HEK293 (cell line): Measurements from ENCODE around the gene ZFP57.

ENCODE experiments used
- CTCF ChIA-PET: fragments of 350-600 bp; formaldehyde crosslinking; extraction: SDS; loops from one replicate; lab custom pipeline; 2021; ENCODE audit warnings: antibody characterized with exemption; lab: Yijun Ruan, JAX
- POLR2A ChIA-PET: fragments of 300-600 bp; formaldehyde crosslinking; extraction: SDS; loops from one replicate; lab custom pipeline; 2020; ENCODE audit warnings: antibody characterized with exemption, inconsistent platforms; lab: Yijun Ruan, JAX
- H3K27ac ChIP-seq: fragments of 200-500 bp; sonication (Bioruptor generic); 2 replicates; pipeline ENCODE4 v1.5.1; 2014; ENCODE audit warnings: low read depth, low read length, control low read depth, inconsistent platforms; ENCODE audit errors: extremely low read depth
- H3K36me3 ChIP-seq, 2 experiments: fragments of 200-500 bp in 1 of 2; sonication (Bioruptor generic) in 1 of 2; 1 replicate in 1 of 2; 2 replicates in 1 of 2; pipeline ENCODE4 v1.5.1; 2014 to 2017; ENCODE audit warnings: inconsistent platforms in 2 of 2, low read length in 2 of 2; ENCODE audit not compliant: control insufficient read depth in 2 of 2, insufficient read depth in 1 of 2
- H3K4me1 ChIP-seq: fragments of 200-500 bp; sonication (Bioruptor generic); 2 replicates; pipeline ENCODE4 v1.5.1; 2014; ENCODE audit warnings: mild to moderate bottlenecking, low read length, inconsistent platforms; ENCODE audit not compliant: control insufficient read depth, insufficient read depth
- H3K4me3 ChIP-seq: 2 replicates; pipeline ENCODE4 v1.5.1; 2011; ENCODE audit warnings: low read depth, mild to moderate bottlenecking, control low read depth, low read length, moderate library complexity
- H3K9me3 ChIP-seq: fragments of 200-500 bp; sonication (Bioruptor generic); 2 replicates; pipeline ENCODE4 v1.5.1; 2014; ENCODE audit warnings: low read depth, low read length, inconsistent platforms; ENCODE audit not compliant: control insufficient read depth, insufficient read depth
- EGR2 ChIP-seq: fragments of 450-650 bp; formaldehyde crosslinking; IDR thresholded peaks from 2 replicates; pipeline ENCODE4 v1.5.1; 2016; ENCODE audit warnings: low read depth, missing biosample characterization, missing genetic modification characterization
- ELK4 ChIP-seq: IDR thresholded peaks from 2 replicates; pipeline ENCODE4 v1.6.1; 2011; ENCODE audit warnings: mild to moderate bottlenecking, low read depth, low read length, borderline replicate concordance
- INSM2 ChIP-seq: fragments of 450-650 bp; formaldehyde crosslinking; IDR thresholded peaks from 2 replicates; pipeline ENCODE4 v1.5.1; 2016; ENCODE audit warnings: missing biosample characterization, missing genetic modification characterization
- SP2 ChIP-seq: fragments of 450-650 bp; formaldehyde crosslinking; IDR thresholded peaks from 2 replicates; pipeline ENCODE4 v1.5.1; 2016; ENCODE audit warnings: missing biosample characterization, missing genetic modification characterization
- ZBTB20 ChIP-seq: fragments of 450-650 bp; formaldehyde crosslinking; IDR thresholded peaks from 2 replicates; pipeline ENCODE4 v1.5.1; 2016; ENCODE audit warnings: missing biosample characterization, missing genetic modification characterization
- ZFHX2 ChIP-seq: fragments of 450-650 bp; formaldehyde crosslinking; conservative IDR thresholded peaks from 2 replicates; pipeline ENCODE4 v1.5.1; 2016; ENCODE audit warnings: missing biosample characterization, missing genetic modification characterization
- ZNF138 ChIP-seq: fragments of 450-650 bp; formaldehyde crosslinking; IDR thresholded peaks from 2 replicates; pipeline ENCODE4 v1.5.1; 2016; ENCODE audit warnings: missing biosample characterization, missing genetic modification characterization, borderline replicate concordance
- ZNF146 ChIP-seq: fragments of 450-650 bp; formaldehyde crosslinking; IDR thresholded peaks from 2 replicates; pipeline ENCODE4 v1.5.1; 2016; ENCODE audit warnings: missing biosample characterization, missing genetic modification characterization
- ZNF221 ChIP-seq: fragments of 450-650 bp; formaldehyde crosslinking; IDR thresholded peaks from 2 replicates; pipeline ENCODE4 v1.5.1; 2017; ENCODE audit warnings: missing biosample characterization, missing genetic modification characterization, borderline replicate concordance
- ZNF335 ChIP-seq: fragments of 450-650 bp; formaldehyde crosslinking; conservative IDR thresholded peaks from 2 replicates; pipeline ENCODE4 v1.5.1; 2016; ENCODE audit warnings: missing biosample characterization, missing genetic modification characterization
- ZNF341 ChIP-seq: fragments of 450-650 bp; formaldehyde crosslinking; IDR thresholded peaks from 2 replicates; pipeline ENCODE4; 2016; ENCODE audit warnings: low read depth, missing biosample characterization, missing genetic modification characterization
- ZNF394 ChIP-seq: fragments of 450-650 bp; formaldehyde crosslinking; IDR thresholded peaks from 2 replicates; pipeline ENCODE4 v1.5.1; 2016; ENCODE audit warnings: missing biosample characterization, missing genetic modification characterization, mild to moderate bottlenecking, moderate library complexity, borderline replicate concordance
- ZNF426 ChIP-seq: fragments of 450-650 bp; formaldehyde crosslinking; IDR thresholded peaks from 2 replicates; pipeline ENCODE4 v1.5.1; 2017; ENCODE audit warnings: missing biosample characterization, missing genetic modification characterization, mild to moderate bottlenecking, inconsistent platforms, moderate library complexity
- ZNF473 ChIP-seq: fragments of 450-650 bp; formaldehyde crosslinking; IDR thresholded peaks from 2 replicates; pipeline ENCODE4 v1.5.1; 2017; ENCODE audit warnings: missing biosample characterization, missing genetic modification characterization
- ZNF501 ChIP-seq: fragments of 450-650 bp; formaldehyde crosslinking; IDR thresholded peaks from 2 replicates; pipeline ENCODE4 v1.5.1; 2016; ENCODE audit warnings: missing biosample characterization, missing genetic modification characterization
- ZNF513 ChIP-seq: fragments of 450-650 bp; IDR thresholded peaks from 2 replicates; pipeline ENCODE4 v1.5.1; 2018; ENCODE audit warnings: missing biosample characterization, missing genetic modification characterization
- ZNF518A ChIP-seq: fragments of 450-650 bp; formaldehyde crosslinking; conservative IDR thresholded peaks from 2 replicates; pipeline ENCODE4 v1.5.1; 2016; ENCODE audit warnings: low read depth, missing biosample characterization, missing genetic modification characterization
- ZNF580 ChIP-seq: fragments of 450-650 bp; formaldehyde crosslinking; IDR thresholded peaks from 2 replicates; pipeline ENCODE4 v1.5.1; 2016; ENCODE audit warnings: missing biosample characterization, missing genetic modification characterization
- ZNF610 ChIP-seq: fragments of 450-650 bp; formaldehyde crosslinking; IDR thresholded peaks from 2 replicates; pipeline ENCODE4 v1.5.1; 2016; ENCODE audit warnings: missing biosample characterization, missing genetic modification characterization, borderline replicate concordance
- ZNF654 ChIP-seq: fragments of 450-650 bp; formaldehyde crosslinking; IDR thresholded peaks from 2 replicates; pipeline ENCODE4 v1.5.1; 2016; ENCODE audit warnings: low read depth, missing biosample characterization, missing genetic modification characterization
- ZNF777 ChIP-seq: fragments of 450-650 bp; formaldehyde crosslinking; IDR thresholded peaks from 2 replicates; pipeline ENCODE4 v1.5.1; 2017; ENCODE audit warnings: missing biosample characterization, missing genetic modification characterization, borderline replicate concordance
- ZXDB ChIP-seq: fragments of 450-650 bp; formaldehyde crosslinking; IDR thresholded peaks from 2 replicates; pipeline ENCODE4 v1.5.1; 2016; ENCODE audit warnings: missing biosample characterization, missing genetic modification characterization

The ZFP57 gene

GRCh38 chr6:29723666-29724588 lies 43.0 kb upstream of the ZFP57 start (continued):
- TF ChIP-seq ZNF138 (tag by site-specific recombination): no peak
- TF ChIP-seq ZNF501 (tag by site-specific recombination): no peak
- TF ChIP-seq ZNF518A (tag by site-specific recombination): no peak
- TF ChIP-seq ZNF610 (tag by site-specific recombination): no peak
- peak; percentile 49 for TF ChIP-seq ZNF335 (tag by site-specific recombination)
- TF ChIP-seq ZNF426 (tag by site-specific recombination): no peak
- TF ChIP-seq ZNF146 (tag by site-specific recombination): peak; percentile 42
- no peak for TF ChIP-seq ZNF473 (tag by site-specific recombination)

- no peaks in the 10 kb centered on the region; the same call in 1 of the 2 replicates for H3K4me1 ChIP-seq
- no peaks in the 10 kb centered on the region for H3K9me3 ChIP-seq
- peak within 1 kb of the TSS; percentile 73; the same call in 1 of the 2 replicates for H3K27ac ChIP-seq
- peaks cover 11 to 39% of the 10 kb centered on the region in 2 experiments; a peak in 2 of 3 replicates for H3K36me3 ChIP-seq
- peak within 1 kb of the TSS; percentile 48 for H3K4me3 ChIP-seq
- ChIA-PET CTCF (interaction anchor here (0.7 kb wide), 1 partner anchor 138 kb away, joined by 3 read pairs; no protein-coding TSS in a partner anchor), POLR2A (no interaction called here)
- TF ChIP-seq ZNF580 (tag by site-specific recombination) (no peak), ZNF221 (tag by site-specific recombination) (no peak), SP2 (peak; percentile 74), ZNF341 (peak; percentile 47; the same call in 1 of the 2 replicates), ZNF777 (tag by site-specific recombination) (no peak), ZXDB (tag by site-specific recombination) (0 out of 2 replicates have a peak, but pooled peaks have one; percentile 34), ZNF513 (tag by site-specific recombination) (no peak), ZFHX2 (tag by site-specific recombination) (peak; percentile 88), INSM2 (no peak), ZNF426 (tag by site-specific recombination) (no peak), EGR2 (tag by site-specific recombination) (peak; percentile 78), ZNF394 (tag by site-specific recombination) (no peak), ELK4 (no peak), ZNF335 (tag by site-specific recombination) (peak; percentile 75), ZNF654 (tag by site-specific recombination) (no peak), ZBTB20 (peak; percentile 78)
Measured at GRCh38 chr6:29723262-29723665, 42.3 kb upstream of the ZFP57 start, which contains the start of gene HLA-F. TSS of gene HLA-F (plus strand) at chr6:29723434. CDS start at chr6:29723464, 30 bp downstream.
